GM12878 (cell line): ENCODE data around the gene ADAMTS17. TPM values are rescaled to one million over a fixed set of nuclear protein-coding genes. Genes with fewer than 3 reads are reported as not detected.

Experiments used
- ATAC-seq: fragments of 200-7000 bp; cut with Tn5 transposase; 3 replicates; pipeline ENCODE4 v1.9.1; 2020; ENCODE audit warnings: mild to moderate bottlenecking, moderate library complexity
- BruUV-seq: library from RNA; stranded (reverse); fragments of 400-500 nt; replicated peaks from 2 replicates; lab custom pipeline; 2021; lab: Mats Ljungman, UMichigan
- CTCF ChIA-PET: fragments of 300-600 bp; sonication (Branson Sonifier 250); formaldehyde crosslinking; extraction: SDS; loops from one replicate; lab custom pipeline; 2021; ENCODE audit warnings: inconsistent platforms; lab: Yijun Ruan, JAX
- POLR2A ChIA-PET: fragments of 350-600 bp; formaldehyde crosslinking; extraction: SDS; loops from one replicate; lab custom pipeline; 2021; ENCODE audit warnings: inconsistent platforms; lab: Charles Lee
- RAD21 ChIA-PET: fragments of 300-600 bp; sonication (Branson Sonifier 250); formaldehyde crosslinking; loops from one replicate; lab custom pipeline; 2023; ENCODE audit warnings: antibody characterized with exemption; ENCODE audit not compliant: unreplicated experiment; lab: Charles Lee
- SMC1A ChIA-PET: fragments of 300-600 bp; sonication (Branson Sonifier 250); formaldehyde crosslinking; loops from one replicate; lab custom pipeline; 2023; ENCODE audit not compliant: unreplicated experiment, uncharacterized antibody; lab: Charles Lee
- DNase-seq: peaks from one replicate; pipeline ENCODE4 v3.0.0-alpha.2; 2011; ENCODE audit warnings: low read depth, low spot score
- FAIRE-seq: peaks from 3 replicates; lab custom pipeline; 2011; peaks lifted over from hg19 to GRCh38; lab: Jason Lieb, UNC
- H2AFZ ChIP-seq: 2 replicates; pipeline ENCODE4 v1.6.0; 2011; ENCODE audit warnings: low read depth, low read length, control low read depth; ENCODE audit not compliant: control insufficient read depth
- H3K27ac ChIP-seq: 2 replicates; pipeline ENCODE4 v1.5.1; 2011; ENCODE audit warnings: control low read depth; ENCODE audit not compliant: control insufficient read depth, insufficient read depth
- H3K27me3 ChIP-seq, 2 experiments: replicated peaks in 1 of 2; 2 replicates each; pipeline versions ENCODE4 v1.6.0 to v1.6.1; 2011; ENCODE audit warnings: low read length in 1 of 2; ENCODE audit not compliant: control insufficient read depth in 2 of 2, insufficient read depth in 2 of 2
- H3K36me3 ChIP-seq, 2 experiments: 2 replicates each; pipeline ENCODE4 v1.5.1; 2011; ENCODE audit warnings: low read length in 1 of 2; ENCODE audit not compliant: control insufficient read depth in 2 of 2, insufficient read depth in 2 of 2
- H3K4me1 ChIP-seq: 2 replicates; pipeline ENCODE4 v1.6.1; 2011; ENCODE audit warnings: mild to moderate bottlenecking, low read length, moderate library complexity, mixed read lengths; ENCODE audit not compliant: control insufficient read depth, insufficient read depth
- H3K4me2 ChIP-seq: 2 replicates; pipeline ENCODE4 v1.6.0; 2011; ENCODE audit warnings: control low read depth; ENCODE audit not compliant: control insufficient read depth, insufficient read depth
- H3K4me3 ChIP-seq: fragments of 200-600 bp; sonication (generic); 2 replicates; pipeline ENCODE4 v1.5.1; 2016
- H3K79me2 ChIP-seq: 2 replicates; pipeline ENCODE4 v1.6.0; 2011; ENCODE audit warnings: low read length; ENCODE audit not compliant: control insufficient read depth, insufficient read depth
- H3K9ac ChIP-seq: 2 replicates; pipeline ENCODE4 v1.8.0; 2011; ENCODE audit warnings: low read length, control low read depth, mixed read lengths; ENCODE audit not compliant: control insufficient read depth, insufficient read depth
- H3K9me3 ChIP-seq: replicated peaks from 3 replicates; pipeline ENCODE4 v1.5.1; 2011; ENCODE audit warnings: mild to moderate bottlenecking, low read length; ENCODE audit not compliant: control insufficient read depth, insufficient read depth
- H4K20me1 ChIP-seq: 2 replicates; pipeline ENCODE4 v1.6.0; 2011; ENCODE audit not compliant: control insufficient read depth, insufficient read depth
- BCL11A ChIP-seq: IDR thresholded peaks from 2 replicates; pipeline ENCODE4 v1.6.1; 2011; ENCODE audit warnings: low read depth, low read length
- BHLHE40 ChIP-seq, 2 experiments: fragments of 450-650 bp in 1 of 2; IDR thresholded peaks; 2 replicates each; pipeline ENCODE4 v1.6.1; 2011 to 2017; ENCODE audit warnings: low read depth in 2 of 2, borderline replicate concordance in 1 of 2, improper control_type of control experiment in 1 of 2, low read length in 1 of 2, mild to moderate bottlenecking in 1 of 2
- BRCA1 ChIP-seq: IDR thresholded peaks from 2 replicates; pipeline ENCODE4 v1.6.1; 2011; ENCODE audit warnings: low read depth, low read length, improper control_type of control experiment
- CBX5 ChIP-seq: sonication (generic); IDR thresholded peaks from 2 replicates; pipeline ENCODE4 v1.6.1; 2016; ENCODE audit warnings: low read depth, moderate library complexity, mild to moderate bottlenecking, inconsistent platforms
- DPF2 ChIP-seq: fragments of 450-650 bp; IDR thresholded peaks from 2 replicates; pipeline ENCODE4 v1.6.1; 2017; ENCODE audit warnings: mild to moderate bottlenecking
- EGR1 ChIP-seq, 2 experiments: IDR thresholded peaks; 1 replicate in 1 of 2; 2 replicates in 1 of 2; pipeline ENCODE4 v1.6.1; 2011 to 2012; ENCODE audit warnings: low read depth in 2 of 2, low read length in 2 of 2, borderline replicate concordance in 1 of 2, mild to moderate bottlenecking in 1 of 2, moderate library complexity in 1 of 2
- EZH2 ChIP-seq: IDR thresholded peaks from 2 replicates; pipeline ENCODE4 v1.6.1; 2012; ENCODE audit warnings: low read depth, mild to moderate bottlenecking, control low read depth, inconsistent platforms, low read length, borderline replicate concordance; ENCODE audit not compliant: control insufficient read depth
- FOXK2 ChIP-seq: fragments of 450-650 bp; IDR thresholded peaks from 2 replicates; pipeline ENCODE4 v1.6.1; 2017; ENCODE audit warnings: mild to moderate bottlenecking, moderate library complexity
- IRF3 ChIP-seq: fragments of 450-650 bp; IDR thresholded peaks from 2 replicates; pipeline ENCODE4 v1.6.1; 2014; ENCODE audit warnings: mild to moderate bottlenecking
- KDM1A ChIP-seq: fragments of 200-600 bp; sonication (generic); IDR thresholded peaks from 2 replicates; pipeline ENCODE4 v1.6.1; 2016; ENCODE audit warnings: borderline replicate concordance
- MEF2A ChIP-seq: IDR thresholded peaks from 2 replicates; pipeline ENCODE4 v1.6.1; 2011; ENCODE audit warnings: low read depth, mild to moderate bottlenecking, low read length, moderate library complexity; ENCODE audit not compliant: insufficient read depth
- MLLT1 ChIP-seq: fragments of 450-650 bp; IDR thresholded peaks from 2 replicates; pipeline ENCODE4 v1.6.1; 2016; ENCODE audit warnings: mild to moderate bottlenecking
- NFXL1 ChIP-seq: fragments of 450-650 bp; IDR thresholded peaks from 2 replicates; pipeline ENCODE4 v1.6.1; 2017; ENCODE audit warnings: antibody characterized with exemption, mild to moderate bottlenecking, borderline replicate concordance
- POLR2A ChIP-seq: IDR thresholded peaks from 2 replicates; pipeline ENCODE4 v1.6.1; 2011; ENCODE audit warnings: low read depth, mild to moderate bottlenecking, low read length
- SIN3A ChIP-seq: IDR thresholded peaks from 2 replicates; pipeline ENCODE4 v1.6.1; 2012; ENCODE audit warnings: low read depth, low read length, improper control_type of control experiment
- SIX5 ChIP-seq: IDR thresholded peaks from 2 replicates; pipeline ENCODE4 v1.6.1; 2011; ENCODE audit warnings: mild to moderate bottlenecking, low read depth, low read length, moderate library complexity; ENCODE audit not compliant: severe bottlenecking
- SMARCA5 ChIP-seq: fragments of 450-650 bp; IDR thresholded peaks from 2 replicates; pipeline ENCODE4 v1.6.1; 2017; ENCODE audit warnings: mild to moderate bottlenecking
- ZBED1 ChIP-seq: IDR thresholded peaks from 2 replicates; pipeline ENCODE4 v1.6.1; 2016; ENCODE audit warnings: borderline replicate concordance
- ZNF207 ChIP-seq: fragments of 450-650 bp; IDR thresholded peaks from 2 replicates; pipeline ENCODE4 v1.6.1; 2014; ENCODE audit warnings: antibody characterized with exemption, mild to moderate bottlenecking, borderline replicate concordance
- WGBS: methylation state at CpG from one replicate; pipeline ENCODE4 v1.1.6; 2016; ENCODE audit warnings: low lambda C conversion rate; ENCODE audit not compliant: insufficient replicate concordance, insufficient coverage; ENCODE audit errors: missing lambda C conversion rate; 5-methylcytosine and 5-hydroxymethylcytosine counted together
- in situ Hi-C: fragments of 300-500 bp; cut with MboI; formaldehyde crosslinking; loops from 9 replicates; pipeline ENCODE4 v1.14.3; 2018; ENCODE audit warnings: mixed read lengths
- intact Hi-C: fragments of 100-400 bp; cut with micrococcal nuclease; formaldehyde crosslinking; loops from one replicate; pipeline ENCODE4 v1.14.2; 2022; ENCODE audit not compliant: unreplicated experiment
- polyA plus RNA-seq, 11 experiments: library from polyadenylated mRNA; depleted of rRNA in 4 of 11; unstranded in 6 of 11; stranded (reverse) in 5 of 11; fragments of >200 nt; fragmentation: Nextera tagmentation in 4 of 11; fragmentation: Illumina TruSeq in 1 of 11; extraction: Ambion mirVana in 4 of 11; extraction: Trizol in 1 of 11; gene quantifications; 1 replicate in 1 of 11; 2 replicates in 10 of 11; pipeline versions ENCODE4 v1.2.1 to v1.2.3, GENCODE V29; 2011 to 2016; ENCODE audit warnings: inconsistent platforms in 2 of 11, missing spikeins in 2 of 11, low read depth in 1 of 11
- total RNA-seq, 4 experiments: library from RNA; depleted of rRNA in 3 of 4; stranded (reverse); fragments of >200 nt in 3 of 4; fragmentation: Illumina TruSeq in 1 of 4; extraction: Trizol in 1 of 4; gene quantifications; 2 replicates each; pipeline versions ENCODE4 v1.2.1 to v1.2.3, GENCODE V29; 2013 to 2021

Gene ADAMTS17
- total and polyA plus RNA-seq, 10 of the 15 experiments (the other 5 are each of a cell fraction or from before 2014, with no cell fraction given): 0.04 to 0.50 (median 0.10) TPM; not detected in 4

- intact Hi-C loops: no loop called here
- 94% methylated on average over 2 of the region's 2 CpGs for WGBS
- DNase-seq (no peak), FAIRE-seq (no peak), ATAC-seq (no peak)
- Histone ChIP-seq H3K9me3 (no peaks in the 10 kb centered on the region), H3K27ac (no peak overlapping the region), H3K27me3 (no peaks in the 10 kb centered on the region; a peak in 1 of 4 replicates), H3K9ac (no peak overlapping the region), H3K79me2 (no peaks in the 10 kb centered on the region), H3K4me2 (no peak overlapping the region), H3K4me1 (no peaks in the 10 kb centered on the region), H4K20me1 (no peaks in the 10 kb centered on the region), H3K36me3 (no peaks in the 10 kb centered on the region), H3K4me3 (no peak overlapping the region), H2AFZ (no peak overlapping the region)
- no TSS peak for BruUV-seq
- ChIA-PET SMC1A (no interaction called here), CTCF (no interaction called here), POLR2A (interaction anchor here (0.7 kb wide), 1 partner anchor 267 kb away, joined by 3 read pairs; no protein-coding TSS in a partner anchor), RAD21 (no interaction called here)
- in situ Hi-C loops: no loop called here
- TF ChIP-seq SMARCA5 (no peak), SIX5 (no peak)
These were observed 303.9 kb downstream of the ADAMTS17 start for GRCh38 chr15:100037901-100038300.

- no peaks in the 10 kb centered on the region for H3K4me1 ChIP-seq
- no peaks in the 10 kb centered on the region for H3K79me2 ChIP-seq
- in situ Hi-C loops (no loop called here), intact Hi-C loops (no loop called here)
- H3K27ac ChIP-seq: no peak overlapping the region
- ChIA-PET POLR2A (no interaction called here), CTCF (no interaction called here), RAD21 (no interaction called here), SMC1A (no interaction called here)
- H3K27me3 ChIP-seq: no peaks in the 10 kb centered on the region; a peak in 1 of 4 replicates
- 58% methylated on average over 6 of the region's 6 CpGs for WGBS
- FAIRE-seq: no peak
- H3K9ac ChIP-seq: no peak overlapping the region
- no peak for ATAC-seq
- no peak overlapping the region for H2AFZ ChIP-seq
- H3K9me3 ChIP-seq: no peaks in the 10 kb centered on the region; the same call in 2 of the 3 replicates
- no peak for DNase-seq
- H3K4me2 ChIP-seq: no peak overlapping the region
- H4K20me1 ChIP-seq: no peaks in the 10 kb centered on the region
- H3K4me3 ChIP-seq: no peak overlapping the region
- no TSS peak for BruUV-seq
- H3K36me3 ChIP-seq: no peaks in the 10 kb centered on the region
- no peak for TF ChIP-seq BHLHE40 (IDR thresholded peaks at IDR 0.05; ENCODE audit: borderline replicate concordance in 1 of 2, low read depth in 2 of 2, low read length in 1 of 2)
- no peak for TF ChIP-seq MLLT1
- TF ChIP-seq SIN3A: no peak
- no peak for TF ChIP-seq NFXL1
- TF ChIP-seq BCL11A: no peak
- TF ChIP-seq POLR2A: no peak
- no peak for TF ChIP-seq MEF2A
- TF ChIP-seq EZH2: no peak
- no peak for TF ChIP-seq IRF3
- TF ChIP-seq CBX5: no peak
- no peak for TF ChIP-seq FOXK2
- no peak for TF ChIP-seq KDM1A
- TF ChIP-seq BRCA1: no peak
- TF ChIP-seq ZNF207: no peak
- TF ChIP-seq ZBED1: no peak
- TF ChIP-seq DPF2: no peak
- no peak for TF ChIP-seq EGR1 (IDR thresholded peaks at IDR 0.05; ENCODE audit: borderline replicate concordance in 1 of 2, low read depth in 2 of 2, low read length in 2 of 2)
These were observed 305.8 kb downstream of the ADAMTS17 start for GRCh38 chr15:100036015-100036414.
